GM19035 (cell line): ENCODE results near the gene CA12.

Experiments
- ATAC-seq: cut with Tn5 transposase; IDR thresholded peaks from one replicate; pipeline ENCODE4 v1.9.1; 2021; ENCODE audit not compliant: unreplicated experiment

Gene CA12

DNA sequence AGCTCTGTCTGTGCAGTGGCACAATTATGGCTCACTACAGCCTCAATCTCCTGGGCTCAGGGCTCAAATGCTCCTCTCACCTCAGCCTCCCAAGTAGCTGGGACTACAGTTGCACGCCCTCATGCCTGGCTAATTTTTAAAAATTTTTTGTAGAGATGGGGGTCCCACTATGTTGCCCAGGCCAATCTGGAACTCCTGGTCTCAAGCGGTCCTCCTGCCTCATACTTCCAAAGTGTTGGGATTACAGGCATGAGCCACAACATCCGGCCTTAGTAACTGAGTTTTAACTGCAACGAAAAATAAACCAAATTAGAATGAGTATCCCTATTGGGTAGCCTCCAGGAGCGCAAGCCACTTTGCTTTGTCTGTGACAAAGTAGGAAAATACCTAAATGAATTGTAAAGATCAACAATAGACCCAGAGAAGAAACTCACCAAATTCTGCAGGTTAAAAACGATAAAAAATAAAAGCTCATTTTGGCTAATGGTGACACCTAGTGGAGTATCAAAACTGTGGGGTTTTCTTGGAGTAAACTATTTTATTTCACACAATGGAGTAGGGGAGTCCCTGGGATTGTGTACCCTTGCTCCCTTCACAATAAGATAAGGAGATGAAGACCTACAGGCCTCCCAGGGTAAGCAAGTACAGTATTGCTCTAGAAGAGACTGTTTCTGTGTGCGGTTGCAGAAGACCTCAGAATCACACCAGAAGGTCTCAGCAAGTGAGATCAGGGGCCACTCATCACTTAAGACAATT is 21.0 kb upstream of the CA12 start:
- ATAC-seq: no peak

DNA sequence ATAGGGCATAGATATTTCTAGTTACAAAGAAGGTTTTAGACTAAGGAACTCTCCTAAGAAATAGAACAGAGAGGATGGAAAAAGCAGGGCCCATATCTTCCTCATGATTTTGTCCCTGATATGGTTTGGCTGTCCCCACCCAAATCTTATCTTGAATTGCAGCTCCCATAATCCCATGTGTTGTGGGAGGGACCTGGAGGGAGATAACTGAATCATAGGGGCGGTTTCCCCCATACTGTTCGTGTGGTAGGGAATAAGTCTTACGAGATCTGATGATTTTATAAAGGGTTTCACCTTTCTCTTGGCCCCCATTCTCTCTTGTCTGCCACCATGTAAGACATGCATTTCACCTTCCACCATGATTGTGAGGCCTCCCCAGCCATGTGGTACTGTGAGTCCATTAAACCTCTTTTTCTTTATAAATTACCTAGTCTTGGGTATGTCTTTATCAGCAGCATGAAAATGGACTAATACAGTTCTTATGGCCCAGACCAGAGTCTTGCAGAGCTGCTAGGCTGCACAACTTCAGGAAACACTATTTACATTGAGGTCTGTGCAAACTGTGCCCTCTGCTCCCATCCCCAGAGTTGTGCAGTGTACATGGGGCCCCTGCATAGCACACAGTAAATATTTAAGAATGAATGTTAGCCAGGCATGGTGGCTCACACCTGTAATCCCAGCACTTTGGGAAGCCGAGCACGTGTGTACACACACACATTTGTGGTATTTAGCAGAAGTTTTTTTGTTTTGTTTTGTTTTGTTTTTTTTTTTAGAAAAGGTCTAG is 20.3 kb upstream of the CA12 start:
- ATAC-seq: no peak

DNA sequence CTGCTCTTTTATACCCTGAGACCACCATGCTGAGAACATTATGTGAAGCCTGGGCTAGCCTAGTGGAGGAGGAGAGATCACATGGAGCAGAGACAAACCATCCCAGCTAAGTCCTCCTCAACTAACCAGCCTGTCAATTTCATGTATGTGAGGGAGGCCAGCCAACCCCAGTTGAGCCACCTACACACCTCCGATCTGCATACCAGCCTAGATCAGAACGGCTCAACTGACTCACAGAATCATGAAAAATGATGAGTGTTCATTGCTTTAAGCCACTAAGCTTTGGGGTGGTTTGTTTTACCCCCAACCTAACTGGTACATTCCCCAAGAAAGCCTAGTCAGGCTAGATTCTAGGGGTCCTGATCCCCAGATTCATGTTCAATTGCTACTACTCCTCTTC is 19.4 kb upstream of the CA12 start:
- ATAC-seq: no peak

DNA sequence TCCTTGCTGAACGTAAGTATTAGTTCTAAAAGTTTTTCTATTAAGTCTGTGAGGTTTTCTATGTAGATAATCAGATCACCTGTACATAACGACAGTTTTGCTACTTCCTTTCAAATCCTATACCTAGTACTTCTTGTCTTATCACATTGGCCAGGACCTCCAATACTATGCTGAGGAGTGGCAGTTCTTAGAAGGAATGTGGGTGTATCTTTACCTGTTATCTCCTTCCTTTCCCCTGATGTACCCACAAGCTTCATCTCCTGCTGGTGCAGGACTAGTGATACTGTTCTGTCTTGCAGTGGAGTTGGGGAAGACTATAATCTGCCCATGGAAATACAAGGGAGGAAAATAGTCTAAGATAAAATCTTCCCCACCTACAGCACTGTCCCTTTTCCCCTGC is 16.8 kb upstream of the CA12 start:
- no peak for ATAC-seq

DNA sequence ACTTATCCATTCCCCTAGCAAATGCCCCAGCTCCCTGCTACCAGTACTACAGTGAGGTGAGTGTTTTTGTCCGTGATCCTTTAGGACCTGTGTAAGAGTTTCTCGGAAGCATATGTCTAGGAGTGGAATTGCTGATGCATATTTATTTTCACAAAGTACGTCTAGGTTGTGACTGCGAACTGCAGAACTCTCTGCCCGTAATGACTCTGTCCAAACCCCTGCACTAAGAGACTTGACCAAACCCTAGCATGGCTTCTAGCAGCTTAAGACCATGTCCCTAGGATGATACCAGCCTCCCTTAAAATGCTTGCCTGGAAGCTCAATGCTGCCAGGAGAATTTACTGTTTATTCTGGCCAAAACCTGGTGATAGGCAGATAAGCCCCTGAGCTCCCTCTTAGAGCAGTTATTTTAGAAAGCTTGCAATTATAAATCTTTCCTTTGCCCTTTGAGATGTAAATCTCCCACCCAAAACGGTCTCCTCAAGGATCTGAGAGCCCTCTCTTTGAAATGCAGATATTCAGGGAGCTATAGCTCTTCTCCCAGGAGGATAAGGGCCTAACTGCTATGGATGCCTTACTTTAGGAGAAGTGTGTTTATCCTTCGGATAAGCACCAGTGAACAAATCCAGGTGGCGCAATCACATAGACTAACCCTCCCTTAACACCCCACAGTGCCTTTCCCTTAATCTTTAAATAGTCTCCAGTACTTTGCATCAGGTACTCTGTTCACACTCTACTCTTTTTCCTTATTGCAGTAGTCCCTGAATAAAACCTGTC is 14.7 kb upstream of the CA12 start:
- ATAC-seq: no peak

DNA sequence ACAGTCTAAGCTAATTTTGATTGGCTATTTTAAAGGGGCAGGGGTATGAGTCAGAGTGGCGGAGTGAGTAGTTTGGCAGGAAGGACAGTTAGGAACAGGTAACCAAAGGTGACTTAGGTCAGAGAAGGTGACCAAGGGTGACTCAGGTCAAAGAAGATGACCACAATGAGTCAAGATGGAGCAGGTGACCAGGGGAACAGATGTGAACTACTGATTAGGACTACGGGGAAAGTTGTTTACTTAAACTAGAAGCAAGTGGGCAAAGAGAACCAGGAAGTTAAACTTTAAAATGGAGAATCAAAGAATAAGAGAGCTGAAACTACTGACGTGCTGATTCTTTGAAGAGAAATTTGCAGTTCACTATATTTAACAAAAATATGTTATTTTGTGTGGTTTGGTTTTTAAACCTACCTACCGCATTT is 14.1 kb upstream of the CA12 start:
- no peak for ATAC-seq

GRCh38 chr15:63392361-63393009 is 10.8 kb upstream of the CA12 start:
- no peak for ATAC-seq

- ATAC-seq: no peak
Measured at GRCh38 chr15:63391669-63392360, 10.2 kb upstream of the CA12 start.

- no peak for ATAC-seq
Measured at GRCh38 chr15:63390689-63391088, 9.0 kb upstream of the CA12 start.

DNA sequence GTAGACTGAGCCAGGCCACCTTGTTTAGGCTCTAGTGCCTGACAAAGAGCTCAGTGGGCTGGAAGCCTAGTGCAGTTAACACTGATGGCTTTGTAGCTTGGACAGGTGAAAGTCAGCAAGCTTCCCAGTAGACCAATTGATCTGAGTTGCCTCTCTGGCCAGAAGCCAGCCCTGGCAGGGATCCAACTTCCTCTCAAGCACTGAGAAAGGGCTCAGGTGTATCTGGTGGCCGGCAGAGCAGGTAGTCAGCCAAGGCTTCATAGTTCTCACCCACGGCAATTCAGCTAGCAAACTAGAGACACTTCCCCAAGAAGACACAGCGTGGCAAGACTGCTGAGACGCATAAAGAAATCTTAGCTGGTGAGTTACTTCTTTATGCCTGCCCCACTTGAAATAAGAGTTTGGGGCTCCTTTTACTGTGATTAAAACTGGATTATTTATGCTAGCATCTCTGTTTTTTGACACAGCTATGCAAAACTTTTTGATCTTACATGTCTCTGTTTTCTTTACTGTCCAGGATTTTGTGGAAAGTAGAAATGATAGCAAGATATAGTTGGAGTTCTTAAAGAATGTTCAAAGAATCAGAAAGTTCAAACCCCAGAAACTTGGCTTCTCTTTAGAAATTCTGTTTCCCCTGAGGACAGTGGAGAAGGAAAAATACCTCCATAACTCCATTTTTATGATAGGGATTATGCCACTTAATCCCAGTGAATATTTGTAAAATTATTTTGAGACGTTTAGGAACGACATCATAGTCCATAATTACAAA is 8.4 kb upstream of the CA12 start:
- no peak for ATAC-seq

GRCh38 chr15:63388511-63388910 is 6.9 kb upstream of the CA12 start:
- no peak for ATAC-seq

DNA sequence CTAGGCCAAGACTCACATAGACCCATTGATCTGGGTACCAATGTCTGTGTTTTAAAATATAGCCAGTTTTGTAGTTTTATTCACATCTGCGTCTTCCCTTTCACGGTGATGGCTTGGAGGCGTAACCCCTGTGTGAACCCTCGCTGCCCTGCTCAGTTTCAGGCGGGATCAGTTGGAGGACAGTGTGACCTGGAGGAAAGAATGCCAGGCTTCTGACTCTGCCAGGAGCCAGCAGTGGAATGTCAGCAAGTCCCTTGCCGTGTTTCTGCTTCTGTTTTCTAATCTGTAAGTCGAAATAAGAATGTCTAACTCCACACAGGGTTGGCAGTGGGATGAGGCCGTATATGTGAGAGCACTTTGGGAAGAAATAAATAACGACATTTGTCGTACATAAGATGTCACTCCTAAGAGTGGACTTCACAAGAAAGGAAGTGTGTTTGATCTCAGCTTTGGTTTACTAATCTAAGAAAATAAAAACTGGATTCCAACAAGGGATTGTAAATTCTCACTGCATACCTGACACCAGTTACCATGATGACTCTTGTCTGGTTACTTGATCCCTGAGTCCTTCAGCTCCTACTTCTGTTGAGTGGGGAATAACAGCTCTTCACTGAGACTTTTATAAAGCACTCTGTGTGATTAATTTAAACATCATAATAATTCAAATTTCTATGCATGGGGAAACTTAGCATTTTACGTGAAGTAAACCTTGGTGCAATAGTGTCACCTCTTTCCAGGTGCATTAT is 6.3 kb upstream of the CA12 start:
- ATAC-seq: no peak

- ATAC-seq: no peak
Measured at GRCh38 chr15:63385911-63386531, 4.4 kb upstream of the CA12 start.

DNA sequence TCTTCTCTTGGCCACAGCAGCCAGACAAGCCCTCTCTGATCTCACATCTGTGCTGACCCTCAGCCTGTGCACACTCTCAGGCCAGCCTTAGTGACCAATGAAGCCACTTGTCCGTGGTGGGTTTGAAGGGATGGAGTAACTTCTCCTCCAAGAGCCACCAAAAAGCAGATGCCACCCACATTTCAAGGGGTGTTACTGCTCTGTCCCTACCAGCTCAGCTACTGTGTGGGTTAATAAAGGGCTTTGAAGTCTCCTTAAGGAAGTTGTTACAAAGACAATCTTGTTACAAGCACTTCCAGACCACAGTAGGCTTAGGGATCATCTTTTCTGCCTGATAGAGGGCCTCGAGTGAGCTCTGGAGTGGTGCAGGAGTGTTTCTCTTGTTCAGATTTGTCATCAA is 3.3 kb upstream of the CA12 start:
- ATAC-seq: no peak

- ATAC-seq: no peak
Measured at GRCh38 chr15:63382966-63383710, 1.5 kb upstream of the CA12 start.

- ATAC-seq: no peak
Measured at GRCh38 chr15:63380808-63381282, 801 bp downstream of the CA12 start.

DNA sequence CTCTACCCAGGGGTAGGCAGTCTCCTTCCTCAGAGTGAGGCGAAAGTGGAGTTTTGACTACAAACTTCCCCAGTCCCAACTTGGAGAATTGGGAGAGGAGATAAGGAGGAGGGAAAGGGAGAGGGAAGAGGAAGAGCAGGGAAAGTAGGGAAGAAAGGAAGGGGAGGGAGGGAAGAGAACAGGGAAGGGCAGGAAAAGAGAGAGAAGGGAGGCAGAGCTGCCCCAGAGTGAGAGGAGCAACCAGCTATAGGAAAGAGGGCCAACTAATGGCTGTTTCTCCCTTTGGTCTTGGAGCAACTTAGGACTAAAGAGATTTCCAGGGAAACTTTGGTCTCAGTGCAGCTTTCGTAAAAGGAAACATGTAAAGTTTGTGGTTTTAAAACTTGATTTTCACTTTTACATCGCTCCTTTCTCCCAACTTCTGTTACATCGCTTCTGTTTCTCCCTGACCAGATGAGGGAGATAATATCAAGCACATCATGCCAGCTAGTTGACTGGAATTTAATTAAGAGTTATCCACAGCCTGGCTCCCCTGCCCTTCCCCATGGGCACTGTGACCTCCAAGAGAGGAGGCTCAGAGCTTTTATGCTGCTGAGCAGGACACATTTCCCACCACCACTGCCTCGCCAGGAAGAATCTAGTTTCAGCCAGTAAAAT is 1.4 kb downstream of the CA12 start:
- no peak for ATAC-seq
